Measurements from ENCODE around the gene FAM163A.

Gene FAM163A

DNA sequence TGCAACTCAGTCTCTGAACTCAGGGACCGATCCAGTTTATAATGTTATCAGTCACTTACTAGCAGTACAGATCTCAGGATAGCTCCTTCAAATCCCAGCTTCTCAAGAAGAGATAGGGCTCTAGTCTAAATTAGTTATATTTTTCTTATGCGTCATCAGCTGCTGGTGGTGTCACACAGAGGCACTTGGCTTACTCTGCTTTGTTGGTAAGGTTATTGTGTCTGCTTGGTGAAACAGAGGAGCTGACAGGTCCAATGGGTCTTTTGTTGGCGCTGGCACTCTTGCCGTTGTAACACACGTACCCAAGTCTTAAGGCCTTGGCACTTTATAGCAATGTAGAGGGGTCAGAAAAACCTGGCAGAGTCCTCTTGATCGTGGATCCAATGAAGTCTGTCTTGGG, 122.3 kb downstream of the FAM163A start:
- no peak for DNase-seq

Data from SIG-M5 (cell line).